Left lung (tissue), 10 donors: ENCODE results near the gene AMPD3. TPM values are rescaled to one million over a fixed set of nuclear protein-coding genes. Genes with fewer than 3 reads are reported as not detected.

Source experiments
- ATAC-seq: fragments of 200-7000 bp; cut with Tn5 transposase; one replicate; pipeline ENCODE4 v1.9.1; 2020; ENCODE audit warnings: moderate library complexity
- DNase-seq, 4 donors: peaks; one replicate each; pipeline ENCODE4 v3.0.0-alpha.2; 2013 to 2020
- H3K27ac ChIP-seq, 2 donors: fragments of 200-600 bp; sonication (generic) in 1 of 2; one replicate each; pipeline versions ENCODE4 v1.5.0 to v1.8.0; 2020 to 2021
- H3K27me3 ChIP-seq, 2 donors: fragments of 200-600 bp; sonication (generic) in 1 of 2; one replicate each; pipeline versions ENCODE4 v1.5.0 to v1.8.0; 2020 to 2021
- H3K36me3 ChIP-seq, 2 donors: fragments of 200-600 bp; sonication (generic) in 1 of 2; one replicate each; pipeline versions ENCODE4 v1.5.0 to v1.8.0; 2020 to 2021
- H3K4me1 ChIP-seq, 2 donors: fragments of 200-600 bp; one replicate each; pipeline ENCODE4 v1.8.0; 2021
- H3K4me3 ChIP-seq, 2 donors: fragments of 200-600 bp; sonication (generic) in 1 of 2; one replicate each; pipeline versions ENCODE4 v1.5.0 to v1.8.0; 2020 to 2021; ENCODE audit warnings: mild to moderate bottlenecking in 1 of 2
- H3K9me3 ChIP-seq, 2 donors: fragments of 200-600 bp; sonication (generic) in 1 of 2; one replicate each; pipeline versions ENCODE4 v1.5.0 to v1.8.0; 2020 to 2021
- CTCF ChIP-seq, 2 donors: fragments of 200-600 bp; sonication (generic) in 1 of 2; IDR thresholded peaks; one replicate each; pipeline versions ENCODE4 v1.5.0 to v1.8.0; 2021; ENCODE audit warnings: antibody characterized with exemption in 2 of 2
- intact Hi-C, 2 donors: fragments of 100-400 bp; cut with DNase I; formaldehyde crosslinking; loops; one replicate each; pipeline versions ENCODE4 v1.11.2 to v1.14.2; 2022
- polyA plus RNA-seq, 6 donors: library from polyadenylated mRNA; unstranded; fragments of 120-200 nt; gene quantifications; one replicate each; pipeline ENCODE4 v1.2.1, GENCODE V29; 2013; ENCODE audit not compliant: insufficient read length in 6 of 6
- total RNA-seq, 2 donors: library from RNA; stranded (reverse); fragmentation: NEBNext Ultra II Directional; extraction: Animal tissue kit (Norgen Biotek cat#: 25700); gene quantifications; one replicate each; pipeline ENCODE4 v1.2.1, GENCODE V29; 2021
- donor health status: DM: no; HTN: yes; CAD: no.
- donor health status: DM: no; HTN: no; CAD: no.

AMPD3 gene
- total and polyA plus RNA-seq, 8 donors: 6.6 to 28.8 (median 8.1) TPM

- no peaks in the 10 kb centered on the region for H3K9me3 ChIP-seq
- no peaks in the 10 kb centered on the region for H3K27me3 ChIP-seq
- H3K27ac ChIP-seq: no peak overlapping the region
- DNase-seq: no peak
- peaks cover 0 to 71% of the 10 kb centered on the region in 2 donors for H3K36me3 ChIP-seq
- peaks cover 0 to 13% of the 10 kb centered on the region in 2 donors for H3K4me1 ChIP-seq
- no peak for ATAC-seq
- intact Hi-C loops: loop anchor here in 1 of 2 donors (10.0 kb wide), 1 partner anchor 126 kb away; no protein-coding TSS in a partner anchor
- no peak overlapping the region for H3K4me3 ChIP-seq
- no peak for TF ChIP-seq CTCF (IDR thresholded peaks at IDR 0.05)
Observed at GRCh38 chr11:10529279-10529678, 74.2 kb downstream of the AMPD3 start.

DNA sequence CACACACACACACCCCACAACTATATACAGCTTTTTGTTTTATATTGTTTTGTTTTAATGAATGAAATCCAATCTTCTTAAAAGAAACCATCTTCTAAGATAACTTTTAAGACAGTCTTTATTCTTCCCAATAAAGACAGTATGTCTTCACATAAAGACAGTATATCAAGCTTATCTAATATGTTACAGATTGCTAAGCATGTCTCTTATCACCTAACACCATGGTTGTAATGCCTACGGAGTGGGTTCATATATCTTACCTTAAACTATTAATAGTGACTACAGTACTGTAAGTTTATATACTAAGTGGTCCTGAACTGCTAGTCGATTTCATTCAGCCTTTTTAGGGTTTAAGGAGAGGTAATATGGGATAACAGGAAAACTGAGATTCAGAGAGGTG lies 77.5 kb downstream of the AMPD3 start:
- intact Hi-C loops: no loop called here
- no peaks in the 10 kb centered on the region for H3K9me3 ChIP-seq
- no peak overlapping the region for H3K4me3 ChIP-seq
- H3K36me3 ChIP-seq: peaks cover 0 to 43% of the 10 kb centered on the region in 2 donors
- peaks cover 0 to 26% of the 10 kb centered on the region in 2 donors for H3K4me1 ChIP-seq
- no peaks in the 10 kb centered on the region for H3K27me3 ChIP-seq
- DNase-seq: no peak
- no peak for TF ChIP-seq CTCF (IDR thresholded peaks at IDR 0.05)
- no peak for ATAC-seq
- no peak overlapping the region for H3K27ac ChIP-seq

- Histone ChIP-seq H3K9me3 (no peaks in the 10 kb centered on the region), H3K27me3 (no peaks in the 10 kb centered on the region), H3K4me3 (no peak overlapping the region), H3K36me3 (peaks cover 0 to 40% of the 10 kb centered on the region in 2 donors), H3K4me1 (peaks cover 0 to 33% of the 10 kb centered on the region in 2 donors), H3K27ac (no peak overlapping the region)
- TF ChIP-seq CTCF (IDR thresholded peaks at IDR 0.05): no peak
- intact Hi-C loops: no loop called here
- no peak for ATAC-seq
- DNase-seq: no peak
Observed at GRCh38 chr11:10533323-10533722, 78.3 kb downstream of the AMPD3 start.

DNA sequence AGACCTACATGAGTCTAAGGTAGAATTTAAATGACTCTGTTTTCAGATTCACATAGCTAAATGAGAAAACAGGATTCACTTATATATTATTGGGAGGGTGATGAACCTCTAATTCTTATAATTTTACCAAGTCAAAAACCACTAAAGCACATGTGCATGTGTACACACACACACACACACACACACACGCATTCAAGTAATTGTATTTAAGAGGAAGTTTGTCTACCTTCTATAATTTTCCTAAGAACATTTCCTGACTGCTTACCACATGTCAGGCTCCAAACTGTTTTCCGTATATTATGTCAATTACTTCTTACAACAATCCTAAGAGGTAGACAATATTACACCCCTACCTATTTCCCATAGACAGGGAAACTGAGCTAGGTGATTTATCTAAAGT lies 79.3 kb downstream of the AMPD3 start:
- H3K36me3 ChIP-seq: peaks cover 0 to 30% of the 10 kb centered on the region in 2 donors
- ATAC-seq (no peak), DNase-seq (no peak)
- no peak overlapping the region for H3K4me3 ChIP-seq
- H3K4me1 ChIP-seq: peaks cover 0 to 43% of the 10 kb centered on the region in 2 donors
- intact Hi-C loops: no loop called here
- no peaks in the 10 kb centered on the region for H3K27me3 ChIP-seq
- TF ChIP-seq CTCF (IDR thresholded peaks at IDR 0.05): no peak
- no peak overlapping the region for H3K27ac ChIP-seq
- H3K9me3 ChIP-seq: no peaks in the 10 kb centered on the region

DNA sequence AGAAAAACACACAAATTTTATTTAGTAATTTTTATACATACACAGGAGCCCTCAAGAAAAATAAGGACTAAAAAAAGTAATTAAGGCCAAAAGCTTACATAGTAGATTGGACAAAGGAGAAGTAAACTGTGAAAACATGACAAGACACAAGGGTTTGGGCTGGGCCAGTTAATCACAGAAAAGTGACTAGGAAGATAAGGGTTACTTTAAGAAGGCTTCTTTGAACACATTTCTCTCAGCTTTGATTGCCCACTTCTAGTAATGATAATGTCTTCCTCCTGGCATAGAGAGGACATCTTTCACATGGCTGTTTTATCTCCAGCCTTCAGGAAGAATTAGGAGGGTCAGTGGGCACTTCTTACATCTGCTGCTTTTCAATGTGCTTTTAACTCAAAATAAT lies 82.5 kb downstream of the AMPD3 start:
- no peak for DNase-seq
- H3K36me3 ChIP-seq: peaks cover 0 to 10% of the 10 kb centered on the region in 2 donors
- H3K27ac ChIP-seq: peak overlapping the region in 1 of 2 donors; percentile 8
- intact Hi-C loops: no loop called here
- no peaks in the 10 kb centered on the region for H3K27me3 ChIP-seq
- no peak for TF ChIP-seq CTCF (IDR thresholded peaks at IDR 0.05)
- H3K9me3 ChIP-seq: no peaks in the 10 kb centered on the region
- ATAC-seq: no peak
- H3K4me3 ChIP-seq: no peak overlapping the region
- H3K4me1 ChIP-seq: peaks cover 0 to 54% of the 10 kb centered on the region in 2 donors
